Spleen (tissue), 7 donors: ENCODE data around the gene HOXA10.

Source experiments
- POLR2A ChIP-seq, 3 donors: fragments of 450-650 bp; IDR thresholded peaks; one replicate each; pipeline ENCODE4 v1.5.1; 2017; ENCODE audit warnings: antibody characterized with exemption in 3 of 3, mild to moderate bottlenecking in 1 of 3
- POLR2AphosphoS5 ChIP-seq, 3 donors: sonication (generic); formaldehyde crosslinking; IDR thresholded peaks; one replicate each; pipeline ENCODE4 v1.5.1; 2017; ENCODE audit warnings: antibody characterized with exemption in 3 of 3
- TF ChIP-seq, protein P1 (sequence below), 11 experiments: fragments of 200-600 bp in 7 of 11; fragments of 450-650 bp in 4 of 11; sonication (generic) in 4 of 11; IDR thresholded peaks in 8 of 11; conservative IDR thresholded peaks in 3 of 11; 1 replicate in 7 of 11; 2 replicates in 4 of 11; pipeline versions ENCODE4 v1.4.0 to v1.8.0; 2016 to 2021; ENCODE audit warnings: antibody characterized with exemption in 11 of 11, inconsistent platforms in 4 of 11, mild to moderate bottlenecking in 1 of 11
- donor health status: DM: no; HTN: no; CAD: no; lungs with moderate emphysema.
- donor health status: DM: no; HTN: no; CAD: no.
- donor health status: DM: no; HTN: no; CAD: no.

DNA sequence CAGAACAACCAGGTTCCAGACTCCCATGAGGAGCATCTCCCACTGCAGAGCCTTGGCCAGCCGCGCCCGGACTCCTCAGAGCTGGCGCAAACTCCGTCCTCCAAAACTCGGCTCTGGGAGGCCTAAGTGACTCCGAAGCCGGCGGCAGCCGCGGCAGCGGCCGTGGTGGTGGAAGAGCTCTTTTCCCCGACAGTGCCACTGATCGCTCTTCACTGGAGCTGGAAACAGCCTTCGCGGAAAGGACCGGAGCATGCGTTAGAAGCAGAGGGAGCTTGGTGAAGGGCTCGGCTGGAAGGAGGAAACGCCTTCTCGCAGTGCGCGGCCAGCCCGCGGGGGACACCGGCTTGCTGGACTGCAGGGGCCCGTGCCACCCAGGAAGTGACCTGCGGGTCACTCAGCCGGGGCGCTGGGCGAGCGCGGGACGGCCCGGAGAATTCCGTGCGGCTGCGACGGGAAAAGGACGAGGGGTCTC is 30.8 kb upstream of the HOXA10 start:
- TF ChIP-seq, protein P1, sequence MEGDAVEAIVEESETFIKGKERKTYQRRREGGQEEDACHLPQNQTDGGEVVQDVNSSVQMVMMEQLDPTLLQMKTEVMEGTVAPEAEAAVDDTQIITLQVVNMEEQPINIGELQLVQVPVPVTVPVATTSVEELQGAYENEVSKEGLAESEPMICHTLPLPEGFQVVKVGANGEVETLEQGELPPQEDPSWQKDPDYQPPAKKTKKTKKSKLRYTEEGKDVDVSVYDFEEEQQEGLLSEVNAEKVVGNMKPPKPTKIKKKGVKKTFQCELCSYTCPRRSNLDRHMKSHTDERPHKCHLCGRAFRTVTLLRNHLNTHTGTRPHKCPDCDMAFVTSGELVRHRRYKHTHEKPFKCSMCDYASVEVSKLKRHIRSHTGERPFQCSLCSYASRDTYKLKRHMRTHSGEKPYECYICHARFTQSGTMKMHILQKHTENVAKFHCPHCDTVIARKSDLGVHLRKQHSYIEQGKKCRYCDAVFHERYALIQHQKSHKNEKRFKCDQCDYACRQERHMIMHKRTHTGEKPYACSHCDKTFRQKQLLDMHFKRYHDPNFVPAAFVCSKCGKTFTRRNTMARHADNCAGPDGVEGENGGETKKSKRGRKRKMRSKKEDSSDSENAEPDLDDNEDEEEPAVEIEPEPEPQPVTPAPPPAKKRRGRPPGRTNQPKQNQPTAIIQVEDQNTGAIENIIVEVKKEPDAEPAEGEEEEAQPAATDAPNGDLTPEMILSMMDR (IDR thresholded peaks at IDR 0.05 in 8 of 11, conservative IDR thresholded peaks at IDR 0.05 in 3 of 11): no peak
- TF ChIP-seq POLR2AphosphoS5 (IDR thresholded peaks at IDR 0.05) (peak in 1 of 3 donors; percentile 40), POLR2A (IDR thresholded peaks at IDR 0.05) (no peak)
